ENCODE measurements around the gene PLIN1.

The PLIN1 gene

DNA sequence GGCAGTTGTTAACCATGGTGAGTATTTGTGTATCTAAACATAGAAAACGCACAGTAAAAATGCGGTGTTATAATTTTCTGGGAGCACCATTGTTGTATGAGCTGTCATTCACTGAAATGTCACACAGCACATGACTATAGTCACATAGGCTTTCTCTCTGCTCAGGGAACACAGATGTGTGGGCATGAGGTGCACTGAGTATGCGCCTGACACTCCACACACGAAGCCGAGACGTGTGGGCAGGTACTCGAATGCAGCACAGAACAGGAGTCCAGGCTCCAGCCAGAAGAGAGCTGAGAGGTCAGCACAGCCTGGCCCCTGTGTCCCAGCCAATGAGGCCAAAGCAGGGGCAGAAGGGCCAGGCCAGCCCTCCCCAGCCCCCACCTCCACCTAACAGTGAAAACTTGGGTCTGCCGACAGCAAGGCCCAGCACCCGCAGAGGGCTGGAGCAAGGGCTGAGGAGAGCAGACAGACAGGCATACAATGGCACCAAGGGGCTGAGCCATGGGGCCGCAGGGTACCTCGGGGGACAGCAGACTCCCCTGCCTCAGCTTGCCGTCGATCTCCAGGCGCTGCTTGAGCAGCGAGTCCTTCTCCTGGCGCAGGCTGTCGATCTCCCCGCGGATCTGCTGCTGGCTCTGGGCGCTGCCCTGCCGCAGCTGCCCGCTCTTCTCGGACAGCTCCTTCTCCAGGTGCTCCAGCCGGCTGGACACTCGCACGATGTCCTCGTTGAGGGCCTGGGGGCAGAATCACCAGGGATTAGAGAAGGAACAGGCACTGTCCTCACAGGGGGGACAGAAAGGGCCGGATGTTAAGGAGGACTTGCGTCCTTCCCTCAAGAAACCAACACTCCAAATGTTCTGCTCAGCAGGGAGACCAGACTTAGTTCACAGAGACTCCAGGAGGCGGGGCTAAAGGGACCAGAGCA lies 47.9 kb downstream of the PLIN1 start:
- no peak overlapping the region for H3K27ac Mint-ChIP-seq
- H3K36me3 Mint-ChIP-seq (ENCODE audit: low read depth) = peaks cover 33% of the 10 kb centered on the region
- no peak overlapping the region for H3K4me3 Mint-ChIP-seq
- H3K4me1 Mint-ChIP-seq (ENCODE audit: low read depth) = no peaks in the 10 kb centered on the region
- peaks cover 5% of the 10 kb centered on the region for H3K9me3 Mint-ChIP-seq
- H3K27me3 Mint-ChIP-seq (ENCODE audit: low read depth) = no peaks in the 10 kb centered on the region

DNA sequence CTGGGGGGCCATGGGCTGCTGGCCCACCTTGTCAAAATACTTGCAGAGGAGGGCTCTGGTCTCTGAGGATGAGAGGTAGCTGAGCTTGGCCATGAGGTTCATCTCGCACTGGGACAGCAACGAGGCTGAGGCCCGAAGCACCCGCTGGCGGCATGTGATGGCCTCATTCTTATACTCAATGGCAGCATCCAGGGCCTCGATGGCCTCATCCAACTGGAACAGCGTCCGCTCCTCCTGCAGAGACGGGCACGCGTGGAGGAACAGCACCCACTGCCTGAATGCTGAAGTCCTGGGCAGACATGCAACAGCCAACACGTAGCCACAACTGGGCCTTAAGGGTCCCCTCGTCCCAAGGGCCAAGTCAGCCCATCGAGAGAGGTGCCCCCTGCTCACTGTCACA lies 48.9 kb downstream of the PLIN1 start:
- Mint-ChIP-seq H3K27ac (no peak overlapping the region), H3K27me3 (ENCODE audit: low read depth) (no peaks in the 10 kb centered on the region), H3K36me3 (ENCODE audit: low read depth) (peaks cover 39% of the 10 kb centered on the region), H3K4me3 (no peak overlapping the region), H3K4me1 (ENCODE audit: low read depth) (no peaks in the 10 kb centered on the region), H3K9me3 (peaks cover 2% of the 10 kb centered on the region)

DNA sequence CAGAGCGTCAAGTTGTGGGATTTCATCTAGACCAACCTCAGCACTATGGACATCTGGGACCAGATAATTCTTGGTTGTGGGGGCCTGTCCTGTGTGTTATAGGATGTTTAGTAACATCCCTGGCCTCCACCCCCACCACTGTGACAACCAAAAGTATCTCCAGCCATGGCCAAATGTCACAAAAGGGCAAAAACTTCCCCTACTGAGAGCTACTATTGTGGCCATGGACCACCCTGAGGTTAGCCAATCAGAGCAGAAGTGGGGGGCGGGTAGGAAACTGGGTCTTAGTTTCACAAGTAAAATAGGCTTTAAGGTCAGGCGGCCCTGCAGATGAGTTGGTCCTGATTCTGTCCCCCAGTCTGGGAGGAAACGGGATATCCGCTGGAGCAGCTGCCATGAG lies 49.3 kb downstream of the PLIN1 start:
- Mint-ChIP-seq H3K27me3 (ENCODE audit: low read depth) (no peaks in the 10 kb centered on the region), H3K9me3 (no peaks in the 10 kb centered on the region), H3K4me1 (ENCODE audit: low read depth) (no peaks in the 10 kb centered on the region), H3K36me3 (ENCODE audit: low read depth) (peaks cover 42% of the 10 kb centered on the region), H3K4me3 (no peak overlapping the region), H3K27ac (no peak overlapping the region)

DNA sequence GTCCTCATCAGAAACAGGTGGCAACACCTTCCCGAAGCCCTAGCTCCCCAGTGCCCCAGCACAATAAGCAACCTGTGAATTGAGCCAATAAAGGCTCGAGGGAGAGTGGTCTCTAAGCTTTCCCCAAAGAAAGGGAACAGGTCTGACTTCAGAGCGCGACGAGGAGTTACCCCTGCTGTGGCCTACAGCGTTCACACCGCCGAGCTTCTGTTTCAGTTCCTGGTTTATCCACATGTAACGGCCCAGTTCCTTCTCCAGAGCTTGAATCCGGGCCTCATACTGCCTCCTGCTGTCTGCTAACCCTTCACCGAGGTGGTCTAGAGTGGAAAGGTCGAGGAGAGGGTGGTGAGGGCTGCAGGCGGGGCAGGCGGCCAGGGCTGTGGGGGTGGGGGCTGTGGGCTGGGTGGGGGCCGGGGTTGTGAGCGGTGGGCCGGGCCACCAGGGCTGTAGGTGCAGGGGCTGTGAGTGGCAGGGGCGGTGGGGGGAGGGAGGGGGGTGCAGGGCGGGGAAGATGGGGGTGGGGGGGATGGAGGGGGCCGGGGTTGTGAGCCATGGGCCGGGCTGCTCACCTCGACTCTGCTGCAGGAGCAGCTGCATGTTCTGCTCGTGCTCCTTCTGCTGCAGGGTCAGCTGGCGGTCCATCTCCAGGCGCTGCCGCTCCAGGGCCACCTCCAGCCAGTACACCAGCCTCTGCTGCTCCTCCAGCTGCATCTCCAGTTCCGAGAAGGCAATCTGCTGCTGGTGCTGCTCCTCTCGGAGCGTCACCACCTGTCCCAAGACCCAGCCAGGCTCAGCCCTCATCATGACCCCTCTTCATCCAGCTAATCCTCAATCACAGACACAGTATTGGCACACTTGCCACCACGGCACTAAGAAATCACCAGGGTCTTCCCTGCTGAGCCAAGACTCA lies 50.1 kb downstream of the PLIN1 start:
- peaks cover 50% of the 10 kb centered on the region for H3K36me3 Mint-ChIP-seq (ENCODE audit: low read depth)
- no peaks in the 10 kb centered on the region for H3K9me3 Mint-ChIP-seq

DNA sequence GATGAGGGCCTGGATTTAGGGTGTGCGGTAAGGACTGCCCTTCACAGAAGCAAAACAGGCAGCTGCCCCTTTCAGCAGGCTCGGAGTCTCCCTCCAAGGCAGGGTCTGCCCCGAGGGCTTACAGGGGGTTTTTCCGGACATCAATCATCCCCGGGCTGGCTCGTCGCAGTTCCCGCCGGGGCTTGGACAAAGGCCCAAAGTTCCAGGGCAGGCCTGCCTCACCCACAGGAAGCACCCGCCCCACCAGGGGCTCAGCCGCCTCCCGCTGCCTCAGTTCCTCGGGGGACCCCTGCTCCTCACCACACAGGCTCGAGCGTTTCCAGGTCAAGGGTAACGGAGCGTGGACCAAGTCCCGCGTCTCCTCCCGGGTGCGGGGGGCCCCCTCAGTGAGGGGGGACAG lies 50.9 kb downstream of the PLIN1 start:
- Mint-ChIP-seq H3K9me3 (no peaks in the 10 kb centered on the region), H3K27ac (no peak overlapping the region), H3K27me3 (ENCODE audit: low read depth) (no peaks in the 10 kb centered on the region), H3K36me3 (ENCODE audit: low read depth) (peaks cover 51% of the 10 kb centered on the region), H3K4me1 (ENCODE audit: low read depth) (no peaks in the 10 kb centered on the region), H3K4me3 (no peak overlapping the region)

More for the DNA sequence above, 50.1 kb downstream of the PLIN1 start:
- Mint-ChIP-seq H3K27ac (no peak overlapping the region), H3K4me1 (ENCODE audit: low read depth) (no peaks in the 10 kb centered on the region), H3K4me3 (no peak overlapping the region), H3K27me3 (ENCODE audit: low read depth) (no peaks in the 10 kb centered on the region)

DNA sequence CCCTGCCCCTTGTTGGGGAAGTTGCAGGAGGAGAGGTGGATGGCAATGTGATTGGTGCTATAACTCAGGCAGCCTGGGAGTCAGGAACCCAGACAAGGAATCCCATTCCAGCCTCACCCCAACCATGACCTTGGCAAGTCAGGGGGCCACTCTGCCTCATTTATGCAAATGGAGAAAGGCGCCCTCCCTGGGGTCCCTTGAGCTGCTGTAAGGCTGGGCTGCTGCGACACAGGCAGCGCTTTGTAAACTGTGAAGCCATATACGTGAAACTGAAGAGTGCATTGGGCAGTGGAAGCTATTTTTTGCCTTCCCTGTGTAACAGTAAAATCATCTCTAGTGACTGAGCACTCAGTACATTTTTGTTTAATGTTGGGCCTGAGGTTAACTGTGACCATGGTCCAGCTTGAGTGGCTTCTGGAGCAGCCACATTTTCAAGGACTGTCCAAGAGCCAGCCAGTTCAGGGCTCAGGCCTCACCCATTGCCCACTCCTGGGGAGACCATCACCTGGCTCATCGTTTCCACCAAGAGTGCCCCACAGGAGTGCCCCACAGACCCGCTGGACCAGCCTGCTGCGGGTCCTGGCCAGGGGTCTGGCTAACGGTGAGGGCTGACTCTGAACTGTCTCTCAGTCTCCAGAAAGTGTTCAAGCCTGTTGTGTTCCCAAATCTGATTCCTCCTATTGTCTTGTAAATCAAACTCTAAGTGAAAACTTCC lies 51.8 kb downstream of the PLIN1 start:
- no peaks in the 10 kb centered on the region for H3K27me3 Mint-ChIP-seq (ENCODE audit: low read depth)
- H3K27ac Mint-ChIP-seq = no peak overlapping the region
- peaks cover 52% of the 10 kb centered on the region for H3K36me3 Mint-ChIP-seq (ENCODE audit: low read depth)
- no peaks in the 10 kb centered on the region for H3K4me1 Mint-ChIP-seq (ENCODE audit: low read depth)
- no peaks in the 10 kb centered on the region for H3K9me3 Mint-ChIP-seq
- no peak overlapping the region for H3K4me3 Mint-ChIP-seq

DNA sequence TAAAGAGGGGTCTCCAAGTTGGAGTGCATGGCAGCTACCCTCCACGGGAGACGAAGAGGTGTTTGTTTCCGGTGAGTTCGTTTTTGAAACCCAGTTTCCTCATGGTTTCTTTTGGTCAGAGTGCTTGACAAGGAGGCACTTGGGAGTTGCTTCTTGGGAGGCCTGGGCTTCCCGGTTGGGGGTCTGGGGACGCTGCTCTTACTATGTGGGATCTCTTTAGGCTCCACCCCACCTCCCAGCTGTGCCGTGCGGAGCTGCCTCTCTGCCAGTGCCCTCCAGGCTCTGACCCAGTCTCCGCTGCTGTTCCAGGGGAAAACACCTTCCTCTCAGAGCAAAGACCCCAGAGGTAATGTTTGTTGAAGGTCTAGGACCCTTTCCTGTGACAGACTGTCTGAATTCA lies 53.5 kb downstream of the PLIN1 start:
- Mint-ChIP-seq H3K4me1 (ENCODE audit: low read depth) (no peaks in the 10 kb centered on the region), H3K4me3 (no peak overlapping the region), H3K27me3 (ENCODE audit: low read depth) (no peaks in the 10 kb centered on the region), H3K36me3 (ENCODE audit: low read depth) (peaks cover 43% of the 10 kb centered on the region), H3K9me3 (no peaks in the 10 kb centered on the region), H3K27ac (no peak overlapping the region)

DNA sequence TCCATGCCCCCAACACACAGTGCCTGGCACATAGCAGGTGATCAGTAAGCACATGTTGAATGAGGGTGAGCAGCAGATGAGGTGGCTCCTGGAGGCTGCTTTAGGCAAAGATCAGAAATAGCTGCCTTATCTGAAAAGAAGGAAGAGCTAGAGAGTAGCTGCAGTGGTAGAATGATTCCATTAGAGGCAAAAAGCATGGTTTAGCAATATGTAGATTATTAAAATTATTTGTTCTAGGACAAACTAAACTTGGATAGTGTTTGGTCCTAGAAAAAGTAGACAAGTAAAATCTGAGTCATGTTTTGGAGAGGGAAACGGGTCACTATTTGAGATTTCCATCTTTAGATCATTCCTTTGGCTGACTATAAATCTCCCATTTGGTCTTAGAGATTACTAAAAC lies 56.0 kb downstream of the PLIN1 start:
- Mint-ChIP-seq H3K27ac (no peak overlapping the region), H3K4me1 (ENCODE audit: low read depth) (no peaks in the 10 kb centered on the region), H3K4me3 (no peak overlapping the region), H3K27me3 (ENCODE audit: low read depth) (no peaks in the 10 kb centered on the region), H3K36me3 (ENCODE audit: low read depth) (peaks cover 44% of the 10 kb centered on the region), H3K9me3 (no peaks in the 10 kb centered on the region)

DNA sequence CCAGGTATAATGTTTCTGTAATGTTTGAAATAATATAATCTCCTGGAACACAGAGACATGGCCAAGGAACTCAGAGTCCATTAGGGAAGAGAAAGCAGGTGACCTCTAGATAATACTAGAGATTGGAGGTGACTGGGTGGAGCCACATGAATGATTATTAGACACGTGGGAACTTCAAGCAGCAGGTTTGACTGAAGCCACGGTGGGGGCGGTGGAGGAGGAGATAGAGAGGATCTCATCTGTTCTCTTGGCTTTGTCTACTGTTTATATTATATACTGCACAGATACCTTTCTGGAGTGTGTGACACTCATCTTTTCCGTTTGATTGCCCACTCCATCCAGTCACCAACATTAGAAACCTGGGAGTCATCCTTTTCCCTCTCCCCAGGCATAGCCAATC lies 57.6 kb downstream of the PLIN1 start:
- Mint-ChIP-seq H3K9me3 (no peaks in the 10 kb centered on the region), H3K36me3 (ENCODE audit: low read depth) (peaks cover 48% of the 10 kb centered on the region), H3K27ac (no peak overlapping the region)

DNA sequence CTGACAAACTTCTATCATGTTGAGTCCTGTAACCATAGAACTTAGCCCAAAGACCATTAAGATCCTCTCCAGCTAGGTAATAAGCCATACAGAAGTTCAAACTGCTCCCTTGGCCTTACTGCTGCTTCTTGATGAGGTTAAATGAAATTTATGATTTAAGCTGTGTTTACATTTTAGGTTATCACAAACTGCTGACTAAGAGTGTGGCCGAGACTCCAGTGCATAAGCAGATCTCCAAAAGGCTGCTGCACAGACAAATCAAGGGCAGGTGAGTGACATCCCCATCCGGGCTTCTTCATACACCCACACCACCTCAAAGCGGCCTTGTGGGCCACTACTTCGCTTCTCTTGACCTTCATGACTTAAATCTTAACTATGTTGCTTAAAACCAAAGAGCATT lies 62.9 kb downstream of the PLIN1 start:
- H3K4me1 Mint-ChIP-seq (ENCODE audit: low read depth) = no peaks in the 10 kb centered on the region
- no peak overlapping the region for H3K27ac Mint-ChIP-seq
- H3K9me3 Mint-ChIP-seq = peaks cover 22% of the 10 kb centered on the region
- H3K27me3 Mint-ChIP-seq (ENCODE audit: low read depth) = no peaks in the 10 kb centered on the region
- H3K36me3 Mint-ChIP-seq (ENCODE audit: low read depth) = peaks cover 50% of the 10 kb centered on the region
- no peak overlapping the region for H3K4me3 Mint-ChIP-seq

More for the DNA sequence above, 57.6 kb downstream of the PLIN1 start:
- Mint-ChIP-seq H3K27me3 (ENCODE audit: low read depth) (no peaks in the 10 kb centered on the region), H3K4me1 (ENCODE audit: low read depth) (no peaks in the 10 kb centered on the region), H3K4me3 (no peak overlapping the region)

DNA sequence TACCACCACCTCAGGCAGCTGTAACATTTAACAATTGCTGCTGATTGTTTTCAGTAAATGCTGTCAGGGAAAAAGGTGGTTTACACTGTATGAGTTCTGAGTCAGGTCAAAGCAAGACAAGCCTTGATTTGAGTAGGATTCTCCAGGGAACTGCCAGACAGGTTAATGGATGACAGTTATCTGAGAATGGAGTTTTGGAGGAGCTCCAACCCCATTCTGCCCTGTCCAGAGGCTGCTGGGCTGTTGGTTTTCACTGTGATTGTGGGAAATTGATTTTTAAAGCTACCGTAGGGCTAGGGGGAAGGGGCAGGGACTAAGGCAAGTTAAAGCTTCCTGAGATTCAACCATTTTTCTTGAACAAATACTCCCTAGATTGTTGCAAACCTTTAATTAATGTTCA lies 64.0 kb downstream of the PLIN1 start:
- Mint-ChIP-seq H3K4me3 (no peak overlapping the region), H3K27me3 (ENCODE audit: low read depth) (no peaks in the 10 kb centered on the region), H3K36me3 (ENCODE audit: low read depth) (peaks cover 60% of the 10 kb centered on the region), H3K4me1 (ENCODE audit: low read depth) (no peaks in the 10 kb centered on the region), H3K27ac (no peak overlapping the region), H3K9me3 (peaks cover 25% of the 10 kb centered on the region)

Measured in T-helper 1 cell treated with Interleukin-12 subunit alpha and Interleukin-12 subunit beta and Interleukin-4 antibody, amounts not matched to agents 30 μg/mL and 1 μg/mL, for 36 hours (primary cell).